Naive thymus-derived CD8-positive, alpha-beta T cell (primary cell): ENCODE data around the gene RALGAPA2. TPM values are rescaled to one million over a fixed set of nuclear protein-coding genes. Genes with fewer than 3 reads are reported as not detected.
A peak's percentile ranks its signal among the peaks of the same experiment; 100 is the strongest.

Experiments used
- ATAC-seq, 2 donors: fragments of 150-1000 bp; cut with Tn5 transposase in 1 of 2; sonication (Bioruptor Pico), chemical (Tn5 transposase) in 1 of 2; 1 replicate in 1 of 2; 2 replicates in 1 of 2; pipeline ENCODE4 v1.10.0; 2021; ENCODE audit warnings: mild to moderate bottlenecking in 2 of 2, moderate library complexity in 2 of 2
- POLR2A ChIA-PET: fragments of 350-600 bp; sonication (Branson Sonifier 250); formaldehyde crosslinking; loops from one replicate; lab custom pipeline; 2021; ENCODE audit warnings: antibody characterized with exemption; lab: Charles Lee
- DNase-seq, 10 donors: peaks; one replicate each; pipeline versions ENCODE4 v3.0.0 to v3.0.0-alpha.2; 2020 to 2022
- H3K27ac Mint-ChIP-seq, 10 donors: one replicate each; pipeline ENCODE4 v1.8.0; 2020 to 2022; ENCODE audit warnings: mild to moderate bottlenecking in 10 of 10, mixed read lengths in 10 of 10, moderate library complexity in 4 of 10, inconsistent platforms in 1 of 10
- H3K27me3 Mint-ChIP-seq, 5 donors: one replicate each; pipeline ENCODE4 v1.8.0; 2021 to 2022; ENCODE audit warnings: mixed read lengths in 5 of 5
- H3K36me3 Mint-ChIP-seq, 3 donors: one replicate each; pipeline ENCODE4 v1.8.0; 2020 to 2022; ENCODE audit warnings: mixed read lengths in 3 of 3, mild to moderate bottlenecking in 2 of 3, inconsistent platforms in 1 of 3
- H3K4me1 Mint-ChIP-seq, 4 donors: one replicate each; pipeline ENCODE4 v1.8.0; 2021 to 2022; ENCODE audit warnings: mixed read lengths in 4 of 4
- H3K4me3 Mint-ChIP-seq, 10 donors: one replicate each; pipeline ENCODE4 v1.8.0; 2020 to 2022; ENCODE audit warnings: mild to moderate bottlenecking in 10 of 10, mixed read lengths in 10 of 10, moderate library complexity in 6 of 10, inconsistent platforms in 1 of 10
- H3K9me3 Mint-ChIP-seq, 9 donors: one replicate each; pipeline ENCODE4 v1.8.0; 2020 to 2022; ENCODE audit warnings: mixed read lengths in 9 of 9, mild to moderate bottlenecking in 3 of 9, inconsistent platforms in 1 of 9, moderate library complexity in 1 of 9
- polyA plus RNA-seq, 3 donors: library from polyadenylated mRNA; unstranded; fragments of 300-500 nt; fragmentation: Illumina TruSeq; gene quantifications; one replicate each; pipeline ENCODE4 v1.2.3, GENCODE V29; 2021
- total RNA-seq, 8 experiments: library from RNA in 2 of 8; stranded (reverse) in 2 of 8; gene quantifications; one replicate each; pipeline ENCODE4 v1.2.3 and lab custom pipeline; 2021 to 2026

Gene RALGAPA2
- total and polyA plus RNA-seq, 5 experiments from 2014 or later = 4.5 to 32.0 (median 6.8) TPM

DNA sequence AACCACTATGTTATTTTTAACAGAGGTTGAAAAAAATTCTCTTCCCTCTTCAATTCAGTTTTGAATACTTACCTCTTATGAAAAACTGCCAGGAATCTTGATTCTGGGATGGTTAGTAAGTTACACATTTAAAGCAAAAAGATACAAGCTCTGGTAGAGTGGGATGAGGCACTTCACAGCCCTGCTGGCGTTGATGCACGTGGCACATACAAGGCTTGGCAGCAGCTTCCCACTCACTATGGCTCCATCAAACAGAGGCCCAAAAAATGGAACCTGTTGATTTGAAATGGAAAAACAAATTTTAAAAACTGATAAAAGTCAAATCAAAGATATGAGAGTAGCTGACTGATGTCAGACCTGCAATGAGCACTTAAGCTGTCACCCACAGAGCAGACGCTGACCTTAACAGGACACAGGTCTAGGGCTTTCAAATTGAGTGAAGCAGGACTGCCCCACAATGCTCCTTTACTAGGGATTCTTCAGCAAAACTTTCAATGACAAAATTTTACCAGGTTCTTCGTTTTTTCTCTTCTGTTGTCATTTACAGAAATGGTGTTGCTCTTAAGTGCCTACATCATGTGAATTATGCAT lies 239.7 kb downstream of the RALGAPA2 start:
- Mint-ChIP-seq H3K4me3 (no peak overlapping the region), H3K36me3 (peaks cover 4 to 63% (median 48%) of the 10 kb centered on the region in 3 donors), H3K27me3 (no peaks in the 10 kb centered on the region), H3K27ac (no peak overlapping the region), H3K4me1 (peaks cover 0 to 4% (median 1%) of the 10 kb centered on the region in 4 donors), H3K9me3 (no peaks in the 10 kb centered on the region)
- POLR2A ChIA-PET = no interaction called here
- no peak for DNase-seq
- no peak for ATAC-seq

DNA sequence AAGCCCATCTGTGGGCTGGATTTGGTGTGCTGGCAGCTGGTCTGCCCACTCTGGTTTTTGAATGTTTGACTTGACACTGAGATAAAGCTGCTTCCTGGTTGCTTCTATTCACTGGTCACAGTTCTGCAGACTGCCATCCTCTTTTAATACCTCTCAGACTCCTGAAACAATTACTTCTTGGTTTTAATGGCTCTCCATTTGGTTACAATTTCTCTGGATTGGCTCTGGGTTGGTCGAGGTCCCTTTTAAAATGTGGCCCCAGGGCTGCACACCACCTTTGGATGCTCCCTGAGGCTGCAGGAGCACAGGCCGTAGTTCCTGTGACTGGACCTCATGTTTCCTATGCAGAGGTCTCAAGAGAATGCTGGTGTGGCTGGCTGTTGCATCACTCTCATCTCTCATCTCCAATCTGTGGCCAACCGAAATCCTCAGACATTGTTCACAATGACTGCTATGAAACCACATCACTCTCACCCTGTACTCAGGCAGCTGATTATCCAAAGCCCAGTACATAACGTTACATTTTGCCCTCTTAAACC lies 246.0 kb downstream of the RALGAPA2 start:
- Mint-ChIP-seq H3K4me3 (no peak overlapping the region), H3K27me3 (no peaks in the 10 kb centered on the region), H3K36me3 (peaks cover 10 to 47% (median 22%) of the 10 kb centered on the region in 3 donors), H3K9me3 (no peaks in the 10 kb centered on the region), H3K27ac (peak overlapping the region in 1 of 10 donors; percentile 74), H3K4me1 (peaks cover 0 to 17% (median 4%) of the 10 kb centered on the region in 4 donors)
- POLR2A ChIA-PET = no interaction called here
- DNase-seq (no peak), ATAC-seq (no peak)

DNA sequence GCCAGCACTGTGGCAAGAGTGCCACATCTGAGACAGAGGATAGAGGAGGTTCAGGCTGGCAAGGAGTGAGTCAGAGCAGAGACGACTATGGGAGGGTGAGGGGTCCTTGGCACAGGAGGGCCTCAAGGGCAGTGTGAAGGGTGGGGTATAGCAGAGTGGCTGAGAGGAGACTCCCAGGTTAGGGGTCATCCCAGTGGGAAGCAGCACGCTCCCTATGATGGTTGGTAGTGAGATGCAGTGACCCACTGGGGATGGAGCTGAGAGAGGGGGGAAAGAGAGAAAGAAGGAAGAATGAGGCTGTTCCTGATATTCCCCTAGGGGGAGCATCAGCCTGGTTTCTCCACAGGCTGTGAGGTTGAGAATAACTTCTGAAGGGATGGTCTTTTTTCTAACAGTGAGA lies 247.2 kb downstream of the RALGAPA2 start:
- peaks cover 10 to 48% (median 25%) of the 10 kb centered on the region in 3 donors for H3K36me3 Mint-ChIP-seq
- H3K4me1 Mint-ChIP-seq = peaks cover 0 to 17% (median 4%) of the 10 kb centered on the region in 4 donors
- DNase-seq = no peak
- POLR2A ChIA-PET = no interaction called here
- ATAC-seq = no peak
- no peak overlapping the region for H3K27ac Mint-ChIP-seq
- H3K4me3 Mint-ChIP-seq = no peak overlapping the region
- H3K9me3 Mint-ChIP-seq = no peaks in the 10 kb centered on the region
- H3K27me3 Mint-ChIP-seq = no peaks in the 10 kb centered on the region

DNA sequence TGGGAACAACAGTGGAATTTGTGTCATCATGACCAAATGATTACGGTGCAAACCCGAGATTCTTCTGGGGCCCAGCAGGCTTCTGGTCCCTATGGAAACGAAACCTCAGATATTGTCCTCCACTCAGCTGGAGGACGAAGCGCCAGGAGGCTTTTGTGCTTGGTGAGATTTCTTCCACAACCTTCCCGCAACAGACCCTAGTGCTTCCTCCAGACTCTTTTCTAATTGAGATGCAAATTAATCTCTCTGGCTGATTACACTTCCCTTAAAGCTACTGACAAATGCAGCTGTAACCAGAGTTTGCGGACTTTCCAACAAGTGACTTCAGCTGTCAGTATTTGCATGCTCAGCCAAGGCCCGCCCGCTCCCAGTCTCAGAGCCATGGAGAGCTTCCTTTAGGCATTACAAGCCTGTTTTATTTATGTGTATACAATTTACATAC lies 248.5 kb downstream of the RALGAPA2 start:
- Mint-ChIP-seq H3K36me3 (peaks cover 10 to 44% (median 18%) of the 10 kb centered on the region in 3 donors), H3K27ac (no peak overlapping the region), H3K4me3 (no peak overlapping the region), H3K27me3 (no peaks in the 10 kb centered on the region), H3K9me3 (no peaks in the 10 kb centered on the region), H3K4me1 (peaks cover 0 to 17% (median 3%) of the 10 kb centered on the region in 4 donors)
- ATAC-seq (no peak), DNase-seq (no peak)
- POLR2A ChIA-PET = no interaction called here

DNA sequence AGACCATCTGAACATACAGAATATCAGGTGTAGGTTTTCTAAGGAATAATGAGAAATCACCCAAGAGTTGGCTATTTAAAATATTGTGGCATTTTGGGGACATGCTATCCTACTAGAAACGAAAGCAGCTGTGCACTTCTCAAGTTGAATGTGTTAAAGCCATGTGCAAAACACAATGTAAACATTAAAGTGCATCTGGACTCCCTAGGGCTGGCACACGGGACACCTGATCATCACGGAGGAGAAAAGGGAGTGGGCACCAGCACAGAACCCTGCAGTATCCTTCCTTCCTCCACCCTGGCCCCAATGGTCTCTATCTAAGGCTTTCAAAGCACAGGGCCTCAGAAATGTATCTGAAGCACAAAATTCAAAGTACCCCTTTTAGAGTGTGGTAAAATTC lies 250.3 kb downstream of the RALGAPA2 start:
- Mint-ChIP-seq H3K9me3 (no peaks in the 10 kb centered on the region), H3K27ac (no peak overlapping the region), H3K4me3 (no peak overlapping the region), H3K27me3 (no peaks in the 10 kb centered on the region), H3K36me3 (peaks cover 6 to 36% (median 18%) of the 10 kb centered on the region in 3 donors), H3K4me1 (peaks cover 0 to 17% (median 3%) of the 10 kb centered on the region in 4 donors)
- DNase-seq = no peak
- POLR2A ChIA-PET = no interaction called here
- no peak for ATAC-seq

DNA sequence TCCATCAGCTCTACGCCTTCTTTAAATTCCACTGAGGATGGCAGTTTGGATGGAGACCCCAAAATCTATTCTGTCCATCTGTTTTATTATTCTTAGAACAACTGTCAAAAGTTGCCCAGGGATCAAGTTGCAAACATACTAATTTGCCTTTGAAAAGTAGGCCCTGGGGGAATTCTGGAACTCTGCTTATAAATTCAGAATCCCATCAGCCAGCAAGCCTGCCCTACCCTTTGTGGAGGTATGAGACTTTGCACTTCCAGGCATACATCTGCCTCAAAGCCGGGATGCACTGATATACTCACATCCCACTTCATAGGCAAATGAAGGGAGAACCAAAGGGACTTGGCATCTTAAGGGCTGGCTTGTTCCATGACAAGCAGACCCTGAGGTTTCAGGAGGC lies 250.9 kb downstream of the RALGAPA2 start:
- Mint-ChIP-seq H3K4me1 (peaks cover 0 to 13% (median 3%) of the 10 kb centered on the region in 4 donors), H3K9me3 (no peaks in the 10 kb centered on the region), H3K4me3 (no peak overlapping the region), H3K36me3 (peaks cover 2 to 42% (median 19%) of the 10 kb centered on the region in 3 donors), H3K27ac (peak overlapping the region in 1 of 10 donors; percentile 19), H3K27me3 (no peaks in the 10 kb centered on the region)
- DNase-seq = no peak
- POLR2A ChIA-PET = no interaction called here
- no peak for ATAC-seq

DNA sequence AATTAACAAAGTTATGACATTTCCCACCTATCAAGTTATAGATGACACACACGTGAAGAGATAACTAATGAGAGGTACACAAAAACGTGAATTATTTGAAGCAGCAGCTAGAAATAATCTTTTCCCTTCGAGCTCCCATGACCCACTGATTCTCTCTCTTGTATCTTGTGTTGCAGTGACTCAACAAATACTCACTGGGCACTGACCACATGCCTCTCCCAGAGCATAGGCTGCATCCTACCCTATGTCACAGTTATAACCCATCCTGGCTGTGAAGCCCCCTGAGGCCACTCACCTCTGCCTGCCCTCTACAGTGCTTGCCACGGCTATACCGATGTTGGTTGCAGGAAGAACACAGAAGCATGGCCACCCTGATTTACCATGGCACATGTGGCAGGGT lies 252.7 kb downstream of the RALGAPA2 start:
- DNase-seq (no peak), ATAC-seq (no peak)
- no peak overlapping the region for H3K4me3 Mint-ChIP-seq
- POLR2A ChIA-PET = no interaction called here
- no peaks in the 10 kb centered on the region for H3K9me3 Mint-ChIP-seq
- H3K27me3 Mint-ChIP-seq = no peaks in the 10 kb centered on the region
- H3K36me3 Mint-ChIP-seq = peaks cover 0 to 53% (median 20%) of the 10 kb centered on the region in 3 donors
- no peak overlapping the region for H3K27ac Mint-ChIP-seq
- H3K4me1 Mint-ChIP-seq = peaks cover 0 to 6% (median 2%) of the 10 kb centered on the region in 4 donors

DNA sequence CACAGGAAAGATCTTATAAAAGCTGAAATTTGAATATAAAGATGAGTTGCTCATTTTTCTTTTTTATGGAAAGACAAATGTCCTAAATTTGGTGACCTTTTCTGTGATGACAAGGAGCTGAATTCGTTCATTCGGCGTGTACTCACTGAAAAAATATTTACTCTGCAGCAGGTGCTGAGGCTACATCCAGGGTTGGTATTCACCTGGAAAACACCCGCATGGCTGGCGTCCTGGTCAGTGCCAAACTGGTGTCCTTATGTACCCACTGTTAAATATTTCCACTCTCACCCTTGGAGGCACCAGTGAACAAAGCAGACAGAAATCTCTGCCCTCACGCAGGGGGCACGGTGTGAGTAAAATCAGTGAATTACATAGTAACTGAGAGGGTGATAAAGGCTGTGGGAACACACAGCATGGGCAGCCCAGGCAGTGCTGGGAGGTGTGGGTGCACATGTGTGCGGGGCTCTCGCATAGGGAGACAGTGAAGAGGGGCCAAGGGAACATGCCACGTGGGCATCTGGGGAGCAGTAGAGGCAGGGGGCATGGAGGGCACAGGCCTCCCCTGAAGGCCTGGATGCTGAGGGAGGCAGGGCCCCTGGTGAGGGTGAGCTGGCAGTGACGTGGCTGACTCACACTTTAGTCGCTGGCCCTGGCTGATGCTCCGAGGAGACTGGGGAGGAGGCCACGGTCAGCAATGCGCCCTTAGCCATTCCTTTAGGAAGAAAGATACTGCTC lies 254.9 kb downstream of the RALGAPA2 start:
- no peaks in the 10 kb centered on the region for H3K27me3 Mint-ChIP-seq
- POLR2A ChIA-PET = no interaction called here

DNA sequence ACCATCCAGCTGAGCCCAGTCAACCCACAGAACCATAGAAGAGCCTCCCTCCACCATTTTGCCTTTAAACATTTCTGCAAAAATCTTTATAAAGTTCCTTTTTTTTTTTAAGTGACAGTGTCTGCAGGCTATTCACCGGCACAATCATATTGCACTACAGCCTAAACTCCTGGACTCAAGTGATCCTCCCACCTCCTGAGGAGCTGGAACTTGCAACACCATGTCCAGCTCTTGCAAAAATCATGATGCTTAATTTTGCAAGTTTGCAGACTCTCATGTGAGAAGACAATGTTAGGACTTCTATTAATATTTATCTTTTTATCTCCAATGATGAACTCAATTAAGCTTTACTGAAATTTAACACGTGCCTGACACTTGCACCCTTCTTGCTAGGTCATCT lies 255.7 kb downstream of the RALGAPA2 start:
- H3K9me3 Mint-ChIP-seq = no peaks in the 10 kb centered on the region
- ATAC-seq (no peak), DNase-seq (no peak)
- no peak overlapping the region for H3K27ac Mint-ChIP-seq
- no peaks in the 10 kb centered on the region for H3K27me3 Mint-ChIP-seq
- no peak overlapping the region for H3K4me3 Mint-ChIP-seq
- peaks cover 8 to 24% (median 20%) of the 10 kb centered on the region in 4 donors for H3K4me1 Mint-ChIP-seq
- POLR2A ChIA-PET = no interaction called here
- peaks cover 0 to 54% (median 24%) of the 10 kb centered on the region in 3 donors for H3K36me3 Mint-ChIP-seq

More for the DNA sequence above, 254.9 kb downstream of the RALGAPA2 start:
- no peak overlapping the region for H3K4me3 Mint-ChIP-seq
- H3K9me3 Mint-ChIP-seq = no peaks in the 10 kb centered on the region
- no peak for DNase-seq
- peaks cover 6 to 19% (median 14%) of the 10 kb centered on the region in 4 donors for H3K4me1 Mint-ChIP-seq
- H3K27ac Mint-ChIP-seq = peak overlapping the region in 1 of 10 donors; percentile 65
- ATAC-seq = no peak
- H3K36me3 Mint-ChIP-seq = peaks cover 0 to 53% (median 22%) of the 10 kb centered on the region in 3 donors

DNA sequence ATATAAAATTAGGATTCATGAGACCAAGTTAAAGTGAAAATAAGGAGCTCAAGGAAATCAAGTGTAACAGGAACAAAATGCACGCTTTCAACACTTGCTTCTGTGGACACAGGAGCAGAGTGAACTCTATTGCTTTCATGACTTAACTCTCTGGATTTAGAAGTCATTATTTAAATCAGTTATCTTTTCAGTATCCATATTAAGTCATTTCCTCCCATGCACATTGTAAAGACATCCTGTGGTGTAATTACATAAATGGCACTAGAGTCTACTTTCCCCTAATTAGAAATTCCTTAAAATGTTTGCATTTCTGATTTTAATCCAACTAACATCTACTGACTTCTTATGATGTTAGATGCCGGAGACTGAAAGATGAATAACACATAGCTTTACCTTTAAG lies 256.5 kb downstream of the RALGAPA2 start:
- Mint-ChIP-seq H3K9me3 (no peaks in the 10 kb centered on the region), H3K4me3 (no peak overlapping the region), H3K4me1 (peaks cover 8 to 24% (median 20%) of the 10 kb centered on the region in 4 donors), H3K27me3 (no peaks in the 10 kb centered on the region), H3K36me3 (peaks cover 0 to 51% (median 24%) of the 10 kb centered on the region in 3 donors), H3K27ac (no peak overlapping the region)
- ATAC-seq (no peak), DNase-seq (no peak)
- POLR2A ChIA-PET = no interaction called here

DNA sequence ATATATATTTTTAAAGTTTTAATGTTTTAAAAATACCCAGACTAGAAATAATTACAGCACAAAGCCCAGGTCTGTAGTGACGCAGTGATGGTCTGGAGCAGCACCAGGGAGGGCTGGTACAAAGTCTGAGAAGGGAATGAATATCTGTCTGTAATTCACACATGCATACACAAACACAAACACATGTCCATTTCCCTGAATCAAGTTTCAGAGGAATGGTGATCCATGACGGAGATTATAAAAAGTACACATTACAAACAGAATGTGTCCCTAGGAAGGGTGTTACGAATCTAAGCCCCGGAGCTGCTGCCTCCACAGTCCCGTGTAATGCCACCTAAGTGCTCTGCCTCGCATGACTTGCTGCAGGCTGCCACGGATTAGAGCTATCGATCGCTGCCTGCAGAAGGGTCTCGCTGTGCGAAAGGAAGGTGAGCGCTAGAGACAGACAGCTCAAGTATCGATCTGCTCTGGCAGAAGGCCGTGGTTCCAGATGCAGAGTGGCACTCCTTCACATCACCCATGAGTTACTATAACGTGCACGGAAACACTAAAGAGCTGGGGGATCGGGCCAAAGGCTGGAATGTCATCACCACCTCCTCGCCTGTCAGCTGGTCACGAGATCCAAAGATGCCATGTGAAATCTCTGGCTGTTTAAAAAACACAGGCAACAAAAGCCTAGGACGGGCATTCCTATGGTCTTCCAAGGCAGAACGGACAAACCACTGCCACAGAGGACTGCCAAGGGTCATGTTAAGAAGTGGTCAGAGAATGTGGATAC lies 257.4 kb downstream of the RALGAPA2 start:
- ATAC-seq (no peak), DNase-seq (no peak)
- Mint-ChIP-seq H3K27me3 (no peaks in the 10 kb centered on the region), H3K4me1 (peaks cover 8 to 24% (median 20%) of the 10 kb centered on the region in 4 donors), H3K9me3 (no peaks in the 10 kb centered on the region), H3K4me3 (no peak overlapping the region), H3K27ac (no peak overlapping the region), H3K36me3 (peaks cover 0 to 50% (median 21%) of the 10 kb centered on the region in 3 donors)
- POLR2A ChIA-PET = no interaction called here

DNA sequence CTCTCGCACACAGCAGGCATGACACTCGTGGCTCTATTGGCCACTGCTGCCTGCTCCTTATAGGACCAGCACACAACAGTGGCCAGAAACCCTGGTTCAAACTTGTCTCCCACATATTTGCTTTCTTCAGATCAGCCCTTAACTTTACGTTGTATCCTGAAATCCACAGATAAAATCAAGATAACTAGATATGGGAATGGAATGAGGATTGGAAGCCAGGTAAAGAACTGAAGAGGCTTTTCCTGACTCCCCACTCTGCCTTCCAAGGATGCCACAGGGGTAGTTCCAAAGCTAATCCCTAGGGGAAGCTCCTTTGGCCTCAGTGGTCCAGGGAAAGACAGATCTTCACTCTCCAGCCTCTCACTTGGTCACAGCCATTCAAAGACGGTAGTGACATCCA lies 258.1 kb downstream of the RALGAPA2 start:
- H3K27me3 Mint-ChIP-seq = no peaks in the 10 kb centered on the region
- H3K9me3 Mint-ChIP-seq = no peaks in the 10 kb centered on the region
- no peak overlapping the region for H3K27ac Mint-ChIP-seq
- no peak overlapping the region for H3K4me3 Mint-ChIP-seq
- peaks cover 0 to 46% (median 21%) of the 10 kb centered on the region in 3 donors for H3K36me3 Mint-ChIP-seq
- peaks cover 8 to 24% (median 20%) of the 10 kb centered on the region in 4 donors for H3K4me1 Mint-ChIP-seq
- POLR2A ChIA-PET = no interaction called here
- no peak for ATAC-seq
- DNase-seq = no peak
